GM21447 (cell line): ENCODE results near the gene RPS29.
"Not testable (repeated sequence)": the region's sequence is repeated elsewhere in the genome, so short reads cannot be mapped to it uniquely, and the experiment has no call there.

Experiments
- ATAC-seq: cut with Tn5 transposase; IDR thresholded peaks from one replicate; pipeline ENCODE4 v1.9.1; 2021; ENCODE audit not compliant: unreplicated experiment

RPS29 gene

GRCh38 chr14:49585803-49586672 lies at the start of gene RPS29:
RPS29 (minus strand) TSS chr14:49586380; CDS start chr14:49586346, 34 bp downstream.
- ATAC-seq = peak; percentile 88

- peak; percentile 31 for ATAC-seq
These were observed 48.6 kb upstream of the RPS29 start, which contains the start of gene DNAAF2 for GRCh38 chr14:49634547-49635334. DNAAF2 (minus strand) TSS chr14:49635244; CDS start chr14:49635149, 95 bp downstream.

GRCh38 chr14:49633640-49634546 lies 47.7 kb upstream of the RPS29 start:
- ATAC-seq = peak; percentile 74

- no peak for ATAC-seq
These were observed 38.0 kb upstream of the RPS29 start for GRCh38 chr14:49623941-49624839.

DNA sequence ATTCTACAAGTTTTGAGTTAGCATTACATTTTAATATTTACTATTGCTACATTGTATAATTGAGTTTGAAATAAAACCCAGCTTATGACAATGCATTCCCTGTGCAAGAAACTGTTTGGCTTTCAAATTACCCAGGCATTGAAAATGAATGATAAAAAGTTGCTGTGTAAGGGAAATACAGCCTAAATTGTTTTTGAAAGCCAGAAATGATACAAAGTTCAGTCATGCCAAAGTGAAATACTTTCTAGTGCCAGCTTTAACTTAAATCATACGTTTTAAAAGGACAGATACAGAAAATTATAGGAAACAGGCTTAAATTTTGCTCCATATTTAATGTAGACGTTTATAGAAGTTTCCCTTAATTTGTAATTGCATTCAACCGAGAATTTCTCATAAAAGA lies 37.2 kb upstream of the RPS29 start:
- ATAC-seq = no peak

- no peak for ATAC-seq
These were observed 35.9 kb upstream of the RPS29 start for GRCh38 chr14:49622022-49622607.

- ATAC-seq = peak; percentile 18
These were observed 35.1 kb upstream of the RPS29 start for GRCh38 chr14:49621114-49621881.

DNA sequence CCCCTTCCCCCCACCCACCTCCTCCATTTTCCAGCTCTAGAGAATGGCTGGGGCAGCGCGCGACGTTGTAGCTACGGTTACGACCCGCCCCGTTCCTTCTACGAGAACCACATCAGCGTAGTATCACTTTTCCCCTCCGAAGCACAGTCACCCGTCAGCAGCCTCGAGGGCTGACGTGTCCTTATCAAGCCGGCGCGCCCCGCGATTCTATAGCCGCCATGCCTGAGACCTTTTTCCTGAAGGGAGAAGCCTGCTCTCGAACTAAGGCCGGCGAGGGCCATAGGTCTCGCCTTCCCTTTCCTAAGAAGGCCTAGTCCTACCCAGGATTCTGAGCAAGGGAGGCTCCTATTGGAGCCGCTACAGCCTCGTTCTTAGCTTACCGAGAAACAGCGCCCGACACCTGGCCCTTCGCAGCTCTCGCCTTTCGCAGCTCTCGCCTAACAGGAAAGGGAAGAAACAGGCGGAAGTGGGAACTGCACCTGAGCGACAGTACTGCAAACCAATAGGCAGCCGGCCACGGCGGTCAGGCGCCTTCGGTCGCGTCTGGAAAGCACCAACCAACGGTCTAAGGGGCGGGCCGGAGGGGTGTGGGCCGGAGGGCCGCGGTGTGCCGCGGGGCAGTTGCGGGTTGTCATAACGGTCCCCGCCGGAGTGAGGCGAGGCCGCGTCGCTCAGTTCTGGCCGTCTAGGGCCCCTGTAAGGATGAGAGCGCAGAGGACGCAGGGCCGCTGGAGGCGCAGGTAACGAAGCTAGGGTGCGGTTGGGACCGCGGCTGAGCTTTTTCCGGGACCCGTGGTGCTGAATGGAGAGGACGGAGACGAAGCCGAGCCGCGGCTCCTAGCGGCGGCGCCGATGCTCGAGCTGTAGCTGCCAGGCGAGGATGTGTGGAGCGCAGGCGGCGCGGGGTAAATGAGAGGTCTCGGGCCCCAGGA lies 34.3 kb upstream of the RPS29 start, which contains the start of the genes MGAT2 and RPL36AL:
TSS of gene MGAT2 (plus strand) at position 618 of the 932 bp plus-strand sequence. CDS start 470 bp downstream, outside the sequence.
TSS of gene RPL36AL (minus strand) at position 445 of the 932 bp plus-strand sequence. CDS start 1,522 bp downstream, outside the sequence.
- ATAC-seq = peak; percentile 92

- no peak for ATAC-seq
These were observed 33.5 kb upstream of the RPS29 start for GRCh38 chr14:49619730-49620129.

GRCh38 chr14:49619273-49619672 lies 33.1 kb upstream of the RPS29 start:
- ATAC-seq = not testable (repeated sequence)

DNA sequence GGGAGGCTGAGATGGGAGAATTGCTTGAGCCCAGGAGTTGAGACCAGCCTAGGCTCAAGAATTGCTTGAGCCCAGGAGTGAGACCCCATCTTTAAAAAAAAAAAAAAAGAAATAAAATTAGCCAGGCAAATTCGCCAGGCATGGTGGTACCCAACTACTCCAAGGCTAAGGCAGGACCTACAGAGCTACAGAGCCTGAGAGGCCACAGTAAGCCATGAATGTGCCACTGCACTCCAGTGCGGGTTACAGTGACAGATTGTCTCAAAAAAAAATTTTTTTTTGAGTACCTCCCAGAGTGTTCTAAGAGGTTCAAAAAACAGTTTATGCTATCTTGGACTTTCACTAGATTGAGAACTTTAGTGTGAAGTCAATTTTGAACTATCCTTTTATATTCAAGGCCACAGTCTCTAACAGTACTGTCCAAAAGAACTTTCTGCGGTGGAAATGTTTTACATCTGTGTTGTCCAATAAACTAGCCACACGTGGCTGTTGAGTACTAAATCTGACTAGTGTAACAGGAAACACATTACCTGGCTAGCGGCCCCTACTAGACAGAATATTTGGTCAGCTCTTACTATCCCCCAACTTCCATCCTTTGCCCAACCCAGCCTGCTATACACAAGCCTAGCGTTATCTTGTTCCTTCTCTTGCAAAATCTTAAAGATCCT lies 31.8 kb upstream of the RPS29 start:
- ATAC-seq = no peak

DNA sequence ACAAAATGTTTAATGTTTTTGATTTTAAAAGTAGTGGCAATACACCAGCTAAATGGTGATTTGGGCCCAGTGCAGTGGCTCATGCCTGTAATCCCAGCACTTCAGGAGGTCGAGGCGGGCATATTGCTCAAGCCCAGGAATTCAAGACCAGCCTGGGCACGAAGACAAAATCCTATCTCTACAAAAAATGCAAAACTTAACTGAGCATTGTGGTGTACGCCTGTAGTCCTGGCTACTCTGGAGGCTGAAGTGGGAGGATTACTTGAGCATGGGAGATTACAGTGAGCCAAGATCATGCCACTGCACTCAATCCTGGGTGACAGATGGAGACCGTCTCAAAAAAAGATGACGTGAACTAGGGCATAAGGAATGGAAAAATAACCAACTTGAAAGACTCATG lies 29.6 kb upstream of the RPS29 start:
- no peak for ATAC-seq

DNA sequence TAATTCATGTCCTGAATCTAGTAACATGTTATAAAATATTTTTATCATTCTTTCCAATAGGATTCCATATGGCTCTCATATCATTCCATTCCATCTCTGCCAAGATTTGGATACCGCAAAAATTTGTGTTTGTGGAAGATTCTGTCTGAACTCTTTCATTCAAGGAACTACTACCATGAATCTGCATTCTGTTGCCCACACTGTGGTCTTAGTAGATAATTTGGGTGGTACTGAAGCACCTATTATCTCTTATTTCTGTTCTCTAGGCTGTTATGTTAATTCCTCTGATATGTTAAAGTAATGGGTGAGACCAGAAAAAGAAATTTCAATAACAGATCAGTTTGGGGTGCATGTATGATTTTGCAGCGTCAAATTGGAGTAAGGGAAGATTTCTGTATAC lies 28.0 kb upstream of the RPS29 start:
- ATAC-seq = no peak

DNA sequence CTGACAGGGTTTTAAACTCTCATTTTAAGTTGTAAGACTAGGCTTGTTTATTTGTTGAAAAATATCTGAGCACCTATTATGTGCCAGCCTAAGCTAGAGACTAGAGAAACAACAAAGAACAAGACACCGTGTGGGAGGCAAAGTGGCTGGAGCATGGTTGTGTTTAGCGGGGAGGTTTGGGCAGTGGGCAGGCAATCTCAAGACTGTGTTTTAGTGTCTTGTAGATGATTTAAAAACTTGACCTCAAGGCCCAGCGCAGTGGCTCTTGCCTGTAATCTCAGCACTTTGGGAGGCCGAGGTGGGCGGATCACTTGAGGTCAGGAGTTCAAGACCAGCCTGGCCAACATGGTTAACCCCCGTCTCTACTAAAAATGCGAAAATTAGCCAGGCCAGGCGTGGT lies 26.5 kb upstream of the RPS29 start:
- no peak for ATAC-seq

DNA sequence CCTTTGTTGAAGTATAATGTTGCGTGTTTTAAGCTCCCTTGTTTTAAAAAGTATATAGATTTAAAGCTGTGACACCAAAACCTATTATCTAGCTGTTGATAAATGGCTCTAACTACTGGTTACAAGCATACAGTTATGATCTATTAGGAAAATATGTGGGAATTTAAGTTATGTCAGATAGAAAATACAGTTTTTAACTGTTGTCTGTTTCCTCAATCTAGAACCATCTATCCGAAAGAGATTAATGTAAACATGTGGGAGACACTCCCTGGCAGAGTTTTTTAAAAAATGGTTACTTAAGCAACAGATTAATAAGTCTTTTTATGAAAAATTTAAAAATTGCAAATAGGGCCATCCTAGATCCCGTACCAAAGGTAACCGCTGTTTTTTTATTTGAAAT lies 26.1 kb upstream of the RPS29 start:
- no peak for ATAC-seq

GRCh38 chr14:49607583-49607982 lies 21.4 kb upstream of the RPS29 start:
- no peak for ATAC-seq
